NB4 (cell line): ENCODE data around the gene CACTIN.

Source experiments
- DNase-seq: peaks from one replicate; pipeline ENCODE4 v3.0.0; 2010; ENCODE audit warnings: low read depth
- H3K4me3 ChIP-seq: one replicate; pipeline ENCODE4 v1.5.1; 2011; ENCODE audit warnings: mild to moderate bottlenecking, low read depth, low read length, moderate library complexity
- MYC ChIP-seq: IDR thresholded peaks from 2 replicates; pipeline ENCODE4 v1.6.1; 2011; ENCODE audit warnings: low read depth, low read length
- POLR2A ChIP-seq: IDR thresholded peaks from 2 replicates; pipeline ENCODE4 v1.6.1; 2011; ENCODE audit warnings: mild to moderate bottlenecking; ENCODE audit not compliant: insufficient read length; ENCODE audit errors: extremely low read depth
- TF ChIP-seq, protein P1 (sequence below): IDR thresholded peaks from 2 replicates; pipeline ENCODE4 v1.6.1; 2011; ENCODE audit warnings: low read depth, low read length
- TF ChIP-seq, protein P2 (sequence below): IDR thresholded peaks from one replicate; pipeline ENCODE4 v1.5.1; 2012; ENCODE audit warnings: low read depth, low read length

The CACTIN gene

DNA sequence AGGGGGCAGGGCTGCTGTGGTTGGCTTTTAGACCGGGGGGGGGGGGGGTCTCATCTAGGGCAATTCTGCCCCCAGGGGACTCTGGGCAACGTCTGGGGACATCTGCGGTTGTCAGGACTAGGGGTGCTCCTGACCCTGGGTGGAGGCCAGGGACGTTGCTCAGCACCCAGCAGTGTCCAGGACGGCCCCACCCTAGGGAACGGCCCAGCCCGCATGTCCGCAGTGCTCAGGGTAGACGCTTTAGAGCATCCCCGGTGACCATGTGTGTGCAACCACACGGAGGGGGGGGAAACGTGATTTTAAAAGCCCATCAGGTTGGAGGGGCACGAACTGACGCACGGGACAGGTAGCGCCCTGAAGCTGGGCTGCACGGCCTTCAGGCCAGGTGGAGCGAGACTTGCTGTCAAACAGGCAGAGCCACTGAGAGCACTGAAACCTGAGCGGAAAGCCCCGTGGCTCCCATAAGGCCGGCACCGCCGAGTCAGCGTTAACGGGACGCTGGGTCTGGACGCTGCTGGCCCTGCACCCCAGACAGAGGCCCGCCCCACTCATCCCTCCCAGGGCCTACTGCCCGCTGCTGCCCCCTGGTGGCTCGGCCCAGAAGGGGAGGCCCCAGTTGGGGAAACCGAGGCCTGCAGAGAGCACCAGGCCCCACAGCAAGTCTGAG lies 8.3 kb downstream of the CACTIN start:
- TF ChIP-seq, protein P1, sequence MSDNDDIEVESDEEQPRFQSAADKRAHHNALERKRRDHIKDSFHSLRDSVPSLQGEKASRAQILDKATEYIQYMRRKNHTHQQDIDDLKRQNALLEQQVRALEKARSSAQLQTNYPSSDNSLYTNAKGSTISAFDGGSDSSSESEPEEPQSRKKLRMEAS, result no peak
- no peak for TF ChIP-seq MYC
- TF ChIP-seq, protein P2, sequence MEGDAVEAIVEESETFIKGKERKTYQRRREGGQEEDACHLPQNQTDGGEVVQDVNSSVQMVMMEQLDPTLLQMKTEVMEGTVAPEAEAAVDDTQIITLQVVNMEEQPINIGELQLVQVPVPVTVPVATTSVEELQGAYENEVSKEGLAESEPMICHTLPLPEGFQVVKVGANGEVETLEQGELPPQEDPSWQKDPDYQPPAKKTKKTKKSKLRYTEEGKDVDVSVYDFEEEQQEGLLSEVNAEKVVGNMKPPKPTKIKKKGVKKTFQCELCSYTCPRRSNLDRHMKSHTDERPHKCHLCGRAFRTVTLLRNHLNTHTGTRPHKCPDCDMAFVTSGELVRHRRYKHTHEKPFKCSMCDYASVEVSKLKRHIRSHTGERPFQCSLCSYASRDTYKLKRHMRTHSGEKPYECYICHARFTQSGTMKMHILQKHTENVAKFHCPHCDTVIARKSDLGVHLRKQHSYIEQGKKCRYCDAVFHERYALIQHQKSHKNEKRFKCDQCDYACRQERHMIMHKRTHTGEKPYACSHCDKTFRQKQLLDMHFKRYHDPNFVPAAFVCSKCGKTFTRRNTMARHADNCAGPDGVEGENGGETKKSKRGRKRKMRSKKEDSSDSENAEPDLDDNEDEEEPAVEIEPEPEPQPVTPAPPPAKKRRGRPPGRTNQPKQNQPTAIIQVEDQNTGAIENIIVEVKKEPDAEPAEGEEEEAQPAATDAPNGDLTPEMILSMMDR, result peak; percentile 67
- peak; percentile 57 for DNase-seq
- no peak overlapping the region for H3K4me3 ChIP-seq

DNA sequence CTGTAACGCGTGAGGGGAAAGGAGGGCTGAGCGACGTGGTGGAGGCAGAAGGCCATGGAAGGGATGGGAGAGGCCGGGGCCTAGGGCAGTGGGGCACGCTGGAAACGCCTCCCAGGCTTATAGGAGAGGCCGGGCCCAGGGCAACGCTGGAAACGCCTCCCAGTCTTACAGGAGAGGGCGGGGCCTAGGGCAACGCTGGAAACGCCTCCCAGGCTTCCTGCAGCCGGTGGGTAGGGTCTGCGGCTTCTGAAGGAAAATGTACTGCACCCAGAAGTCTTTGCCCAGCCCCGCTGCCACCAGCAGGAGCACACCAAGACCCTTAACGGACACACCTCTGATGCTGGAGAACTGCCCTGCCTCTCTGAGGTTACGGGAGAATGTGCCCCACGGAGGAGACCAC lies 9.1 kb downstream of the CACTIN start:
- peak; percentile 64 for DNase-seq
- TF ChIP-seq POLR2A, result no peak
- TF ChIP-seq, protein P1, result no peak
- TF ChIP-seq, protein P2, result no peak
- TF ChIP-seq MYC, result no peak
- no peak overlapping the region for H3K4me3 ChIP-seq

DNA sequence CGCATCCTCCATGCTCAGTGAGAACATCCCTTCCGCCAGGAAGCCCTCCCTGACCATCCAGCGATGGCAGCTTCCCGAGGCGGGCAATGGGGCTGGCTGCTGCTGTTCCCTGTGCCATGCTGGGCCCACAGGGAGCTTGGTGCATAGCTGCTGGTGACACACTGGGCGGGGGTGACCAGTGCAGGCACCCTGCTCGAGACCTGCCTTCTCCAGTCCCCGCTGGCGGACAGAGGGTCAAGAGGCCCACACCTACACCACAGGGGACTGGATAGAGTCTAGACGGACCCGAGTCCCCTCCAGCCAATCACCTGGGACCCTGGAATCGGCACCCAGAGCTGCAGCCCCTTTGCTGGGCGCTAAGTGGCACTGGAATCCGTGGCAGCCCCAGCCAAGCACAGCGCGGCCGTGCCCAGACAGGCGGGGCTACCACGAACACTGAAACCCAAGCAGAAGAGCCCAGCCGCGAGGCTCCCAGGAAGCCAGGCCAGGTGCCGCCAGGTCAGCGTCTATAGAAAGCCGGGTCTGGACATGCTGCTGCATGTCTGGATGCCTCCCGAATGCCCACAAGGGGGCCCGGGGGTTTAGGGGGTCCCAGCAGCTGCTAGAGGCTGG lies 11.0 kb downstream of the CACTIN start:
- no peak for DNase-seq
- TF ChIP-seq, protein P2, result no peak
- no peak for TF ChIP-seq MYC
- TF ChIP-seq, protein P1, result no peak
- TF ChIP-seq POLR2A, result no peak
- no peak overlapping the region for H3K4me3 ChIP-seq

DNA sequence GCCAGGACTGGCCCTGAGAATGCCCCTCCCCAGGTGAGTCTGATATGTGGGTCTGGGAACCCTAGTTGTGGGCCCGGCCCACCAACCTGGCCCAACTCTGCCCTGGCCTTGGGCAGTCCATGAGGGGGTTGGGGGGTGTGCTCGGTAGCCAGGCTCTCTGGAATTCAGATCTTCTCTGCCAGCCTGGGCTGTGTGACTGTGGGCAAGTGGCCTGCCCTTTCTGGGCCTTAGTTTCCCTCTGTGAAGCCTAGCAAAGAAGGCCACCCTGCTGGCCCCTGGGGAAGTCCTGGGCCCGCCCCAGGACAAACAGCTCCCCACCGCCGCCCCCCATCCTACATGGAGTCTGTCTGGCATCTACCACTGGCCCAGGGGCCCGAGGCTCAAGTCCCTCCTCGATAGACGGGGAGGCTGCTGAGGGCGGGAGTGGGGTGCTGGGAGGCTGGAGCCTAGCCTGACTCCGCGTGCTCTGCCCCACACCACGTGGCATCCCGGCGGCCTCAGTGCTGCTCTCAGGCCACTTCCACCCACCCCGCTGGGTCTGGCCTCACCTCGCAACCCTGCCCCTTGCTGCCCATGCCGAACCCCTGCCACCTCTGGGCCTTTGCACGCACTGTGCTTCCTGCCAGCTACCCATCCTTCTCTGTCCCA lies 11.6 kb downstream of the CACTIN start:
- DNase-seq, result no peak
- TF ChIP-seq, protein P2, result no peak
- TF ChIP-seq MYC (no peak), POLR2A (no peak)
- TF ChIP-seq, protein P1, result no peak
- H3K4me3 ChIP-seq, result no peak overlapping the region

DNA sequence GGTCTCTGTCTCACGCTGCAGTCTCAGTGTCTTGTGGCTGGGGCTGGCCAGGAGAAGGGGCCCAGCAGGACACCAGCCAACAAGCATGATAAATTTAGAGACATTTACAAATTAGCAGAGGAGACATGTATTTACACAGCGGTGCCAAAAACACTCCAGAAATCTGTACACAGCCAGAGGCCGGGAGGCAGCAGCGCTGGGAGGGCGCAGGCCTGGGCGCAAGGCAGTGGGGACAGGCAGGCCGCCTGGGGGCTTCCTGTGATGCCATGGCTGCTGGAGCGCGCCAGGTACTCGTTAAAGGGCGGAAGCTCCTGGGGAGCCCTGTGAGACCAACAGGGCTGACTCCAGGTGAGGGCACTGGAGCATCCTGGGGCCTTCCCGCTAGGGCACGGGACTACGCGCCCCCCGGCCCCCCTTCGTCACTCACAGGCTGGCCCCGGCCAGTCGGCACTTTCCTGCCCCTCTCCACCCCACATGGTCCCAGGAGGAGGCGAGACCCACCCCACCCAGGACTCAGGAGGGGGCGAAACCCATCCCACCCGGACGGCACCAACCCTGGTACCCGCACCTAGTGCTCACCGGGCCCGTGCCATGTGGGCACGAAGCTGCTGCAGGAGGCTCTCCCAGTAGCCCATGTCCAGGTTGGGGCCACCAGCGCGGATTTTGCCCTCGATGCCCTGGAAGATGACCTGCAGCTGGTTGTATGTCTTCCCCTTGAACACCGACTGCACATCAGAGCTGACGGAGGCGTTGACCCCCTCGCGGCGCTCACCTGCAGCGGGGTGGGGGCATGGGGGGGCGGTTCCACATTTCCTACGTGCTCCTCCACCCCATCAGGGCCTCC lies 12.6 kb downstream of the CACTIN start:
- TF ChIP-seq POLR2A (no peak), MYC (no peak)
- TF ChIP-seq, protein P2, result no peak
- TF ChIP-seq, protein P1, result no peak
- DNase-seq, result no peak

More for the DNA sequence above, 12.6 kb downstream of the CACTIN start:
- H3K4me3 ChIP-seq, result no peak overlapping the region
